PC-9 (cell line): Measurements from ENCODE around the gene STUM.

Experiments used
- EZH2 ChIP-seq: fragments of 200-600 bp; sonication (generic); IDR thresholded peaks from 2 replicates; pipeline ENCODE4 v1.8.0; 2017; ENCODE audit warnings: antibody characterized with exemption, low read depth
- TF ChIP-seq, protein P1 (sequence below): fragments of 200-600 bp; sonication (generic); conservative IDR thresholded peaks from 2 replicates; pipeline ENCODE4 v1.6.1; 2017; ENCODE audit warnings: mixed run types, antibody characterized with exemption, mild to moderate bottlenecking, moderate library complexity

DNA sequence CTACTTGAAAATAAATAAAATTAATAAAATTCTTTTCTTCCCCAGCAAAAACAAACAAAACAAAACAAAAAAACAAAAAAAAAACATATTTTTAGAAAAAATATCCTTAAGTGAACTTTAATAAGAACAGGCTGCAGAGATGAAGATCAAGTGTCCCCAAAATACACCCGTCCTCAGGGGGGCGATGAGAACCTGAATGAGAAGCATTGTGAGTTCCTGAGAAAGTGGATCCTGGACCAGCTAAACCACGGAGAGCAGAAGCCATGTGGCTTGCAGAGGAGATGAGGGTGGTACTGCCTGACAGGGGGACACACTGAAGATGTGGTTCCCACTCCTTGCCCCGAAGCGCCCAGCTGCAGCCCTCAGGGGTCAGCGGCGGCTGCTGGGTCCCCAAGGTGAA is 101.2 kb downstream of the STUM start:
- TF ChIP-seq EZH2 = no peak
- TF ChIP-seq, protein P1, sequence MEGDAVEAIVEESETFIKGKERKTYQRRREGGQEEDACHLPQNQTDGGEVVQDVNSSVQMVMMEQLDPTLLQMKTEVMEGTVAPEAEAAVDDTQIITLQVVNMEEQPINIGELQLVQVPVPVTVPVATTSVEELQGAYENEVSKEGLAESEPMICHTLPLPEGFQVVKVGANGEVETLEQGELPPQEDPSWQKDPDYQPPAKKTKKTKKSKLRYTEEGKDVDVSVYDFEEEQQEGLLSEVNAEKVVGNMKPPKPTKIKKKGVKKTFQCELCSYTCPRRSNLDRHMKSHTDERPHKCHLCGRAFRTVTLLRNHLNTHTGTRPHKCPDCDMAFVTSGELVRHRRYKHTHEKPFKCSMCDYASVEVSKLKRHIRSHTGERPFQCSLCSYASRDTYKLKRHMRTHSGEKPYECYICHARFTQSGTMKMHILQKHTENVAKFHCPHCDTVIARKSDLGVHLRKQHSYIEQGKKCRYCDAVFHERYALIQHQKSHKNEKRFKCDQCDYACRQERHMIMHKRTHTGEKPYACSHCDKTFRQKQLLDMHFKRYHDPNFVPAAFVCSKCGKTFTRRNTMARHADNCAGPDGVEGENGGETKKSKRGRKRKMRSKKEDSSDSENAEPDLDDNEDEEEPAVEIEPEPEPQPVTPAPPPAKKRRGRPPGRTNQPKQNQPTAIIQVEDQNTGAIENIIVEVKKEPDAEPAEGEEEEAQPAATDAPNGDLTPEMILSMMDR = 0 out of 2 replicates have a peak, but pooled peaks have one; percentile 24
